ENCODE results near the gene FHOD1. TPM values are rescaled to one million over a fixed set of nuclear protein-coding genes. Genes with fewer than 3 reads are reported as not detected.

Gene FHOD1
- total RNA-seq, 4 donors from 2014 or later = 6.3 to 15.6 (median 8.4) TPM

GRCh38 chr16:67195676-67196075, 51.6 kb downstream of the FHOD1 start:
- WGBS, 2 donors = 71 to 91% methylated on average over 3 to 5 of the region's 5 CpGs
- H3K4me3 ChIP-seq (ENCODE audit: low read depth, poor library complexity, severe bottlenecking) = no peak overlapping the region
- TF ChIP-seq CTCF (IDR thresholded peaks at IDR 0.05) (no peak), POLR2A (IDR thresholded peaks at IDR 0.05) (no peak)
- DNase-seq (ENCODE audit: low spot score in 2 of 2) = no peak
- intact Hi-C loops (cut with DNase I; ENCODE audit: low total_unique reads) = no loop called here

GRCh38 chr16:67194260-67194659, 53.0 kb downstream of the FHOD1 start:
- WGBS, 2 donors = 90 to 91% methylated on average over 3 to 6 of the region's 6 CpGs
- DNase-seq (ENCODE audit: low spot score in 2 of 2) = no peak
- TF ChIP-seq CTCF (IDR thresholded peaks at IDR 0.05) (no peak), POLR2A (IDR thresholded peaks at IDR 0.05) (no peak)
- H3K4me3 ChIP-seq (ENCODE audit: low read depth, poor library complexity, severe bottlenecking) = no peak overlapping the region
- intact Hi-C loops (cut with DNase I; ENCODE audit: low total_unique reads) = no loop called here

- intact Hi-C loops (cut with DNase I; ENCODE audit: low total_unique reads) = no loop called here
- no peak for TF ChIP-seq POLR2A (IDR thresholded peaks at IDR 0.05)
- H3K4me3 ChIP-seq (ENCODE audit: low read depth, poor library complexity, severe bottlenecking) = no peak overlapping the region
- no peak for DNase-seq (ENCODE audit: low spot score in 2 of 2)
Observed at GRCh38 chr16:67193536-67193935, 53.7 kb downstream of the FHOD1 start.

- WGBS, 2 donors = 16 to 22% methylated on average over 17 of the region's 17 CpGs
- DNase-seq (ENCODE audit: low spot score in 2 of 2) = no peak
- intact Hi-C loops (cut with DNase I; ENCODE audit: low total_unique reads) = no loop called here
- TF ChIP-seq CTCF (IDR thresholded peaks at IDR 0.05) (no peak), POLR2A (IDR thresholded peaks at IDR 0.05) (no peak)
- peak overlapping the region; percentile 93 for H3K4me3 ChIP-seq (ENCODE audit: low read depth, poor library complexity, severe bottlenecking)
Observed at GRCh38 chr16:67192781-67193361, 54.4 kb downstream of the FHOD1 start.

GRCh38 chr16:67191995-67192681, 55.1 kb downstream of the FHOD1 start, which contains the start of gene E2F4:
Gene E2F4, plus strand, starts transcription at chr16:67192155. Its CDS starts 73 bp downstream, at chr16:67192228.
- peak within 1 kb of the TSS; percentile 93 for H3K4me3 ChIP-seq (ENCODE audit: low read depth, poor library complexity, severe bottlenecking)
- intact Hi-C loops (cut with DNase I; ENCODE audit: low total_unique reads) = no loop called here
- DNase-seq (ENCODE audit: low spot score in 2 of 2) = peak; percentile 86 to 97
- TF ChIP-seq CTCF (IDR thresholded peaks at IDR 0.05) (no peak), POLR2A (IDR thresholded peaks at IDR 0.05) (no peak)
- WGBS, 2 donors = 0% methylated on average over 24 to 31 of the region's 54 CpGs

GRCh38 chr16:67191411-67191994, 55.8 kb downstream of the FHOD1 start:
- WGBS, 2 donors = 22 to 27% methylated on average over 9 of the region's 9 CpGs

More at GRCh38 chr16:67191411-67191994, 55.8 kb downstream of the FHOD1 start:
- TF ChIP-seq POLR2A (IDR thresholded peaks at IDR 0.05) (no peak), CTCF (IDR thresholded peaks at IDR 0.05) (no peak)
- DNase-seq (ENCODE audit: low spot score in 2 of 2) = no peak
- intact Hi-C loops (cut with DNase I; ENCODE audit: low total_unique reads) = no loop called here
- H3K4me3 ChIP-seq (ENCODE audit: low read depth, poor library complexity, severe bottlenecking) = no peak overlapping the region

All from lower leg skin (tissue), 4 donors.